K562 treated with DMSO at 1 percent for 24 hours (cell line): ENCODE measurements around the gene IGF2BP3. TPM values are rescaled to one million over a fixed set of nuclear protein-coding genes. Genes with fewer than 3 reads are reported as not detected.

Source experiments
- total RNA-seq: library from RNA; unstranded; fragments of 300-600 nt; gene quantifications from 2 replicates; pipeline ENCODE4 v1.2.3, GENCODE V29; 2022; ENCODE audit warnings: low read depth; ENCODE audit not compliant: insufficient read depth

The IGF2BP3 gene
- total RNA-seq: 16.5 and 19.2 TPM in 2 replicates

GRCh38 chr7:23470330-23471105 is at the start of gene IGF2BP3:
IGF2BP3 (minus strand) TSS chr7:23470491; CDS start chr7:23470110, 381 bp downstream.

GRCh38 chr7:23298885-23299769 is 171.2 kb downstream of the IGF2BP3 start, which contains the start of gene MALSU1:
MALSU1 (plus strand) TSS chr7:23299339; CDS start chr7:23299353, 14 bp downstream.

Other genes with a start within 250 kb of the IGF2BP3 start
- 1.2 and 2.0 TPM in 2 replicates for gene GPNMB, start 223.7 kb downstream of the IGF2BP3 start, total RNA-seq
- 81.9 and 92.9 TPM in 2 replicates for gene MALSU1, start 171.2 kb downstream of the IGF2BP3 start, total RNA-seq
- 25.4 and 30.1 TPM in 2 replicates for gene TRA2A, start 61.5 kb upstream of the IGF2BP3 start, total RNA-seq
- 4.3 and 5.3 TPM in 2 replicates for gene CCDC126, start 126.9 kb upstream of the IGF2BP3 start, total RNA-seq
- not detected in 2 replicates for gene FAM221A, start 209.7 kb upstream of the IGF2BP3 start, total RNA-seq
- gene STK31, start 239.7 kb upstream of the IGF2BP3 start, total RNA-seq: 0.59 and 0.64 TPM in 2 replicates